NB4 (cell line): ENCODE measurements around the gene FGA.
A peak's percentile ranks its signal among the peaks of the same experiment; 100 is the strongest.

Experiments used
- DNase-seq: peaks from one replicate; pipeline ENCODE4 v3.0.0; 2010; ENCODE audit warnings: low read depth
- H3K4me3 ChIP-seq: one replicate; pipeline ENCODE4 v1.5.1; 2011; ENCODE audit warnings: mild to moderate bottlenecking, low read depth, low read length, moderate library complexity
- CTCF ChIP-seq: IDR thresholded peaks from one replicate; pipeline ENCODE4 v1.5.1; 2012; ENCODE audit warnings: low read depth, low read length
- MAX ChIP-seq: IDR thresholded peaks from 2 replicates; pipeline ENCODE4 v1.6.1; 2011; ENCODE audit warnings: low read depth, low read length
- MYC ChIP-seq: IDR thresholded peaks from 2 replicates; pipeline ENCODE4 v1.6.1; 2011; ENCODE audit warnings: low read depth, low read length
- POLR2A ChIP-seq: IDR thresholded peaks from 2 replicates; pipeline ENCODE4 v1.6.1; 2011; ENCODE audit warnings: mild to moderate bottlenecking; ENCODE audit not compliant: insufficient read length; ENCODE audit errors: extremely low read depth

Gene FGA

GRCh38 chr4:154590329-154591006 lies at the start of gene FGA:
Gene FGA, minus strand, starts transcription at chr4:154590742. Its CDS starts 55 bp downstream, at chr4:154590687.
- H3K4me3 ChIP-seq: no peak within 1 kb of the TSS
- no peak for TF ChIP-seq MYC
- TF ChIP-seq POLR2A: no peak
- TF ChIP-seq MAX: no peak
- no peak for TF ChIP-seq CTCF
- no peak for DNase-seq

- no peak for DNase-seq
- no peak overlapping the region for H3K4me3 ChIP-seq
- no peak for TF ChIP-seq MAX
- no peak for TF ChIP-seq POLR2A
- TF ChIP-seq MYC: no peak
- TF ChIP-seq CTCF: no peak
Measured at GRCh38 chr4:154634058-154634457, 43.5 kb upstream of the FGA start.

- TF ChIP-seq MYC: no peak
- no peak for TF ChIP-seq MAX
- no peak for TF ChIP-seq CTCF
- DNase-seq: no peak
- no peak overlapping the region for H3K4me3 ChIP-seq
Measured at GRCh38 chr4:154631828-154632227, 41.3 kb upstream of the FGA start.

GRCh38 chr4:154630324-154630723 lies 39.8 kb upstream of the FGA start:
- H3K4me3 ChIP-seq: no peak overlapping the region
- no peak for TF ChIP-seq MAX
- no peak for DNase-seq

- no peak overlapping the region for H3K4me3 ChIP-seq
- peak; percentile 49 for DNase-seq
- TF ChIP-seq POLR2A (no peak), CTCF (peak; percentile 36), MAX (no peak)
Measured at GRCh38 chr4:154626793-154627484, 36.4 kb upstream of the FGA start.

- TF ChIP-seq MAX: no peak
- no peak for TF ChIP-seq CTCF
- no peak overlapping the region for H3K4me3 ChIP-seq
- DNase-seq: no peak
Measured at GRCh38 chr4:154625971-154626370, 35.4 kb upstream of the FGA start.
